Thoracic aorta (tissue), 2 donors: ENCODE measurements around the gene ITPR2. TPM values are rescaled to one million over a fixed set of nuclear protein-coding genes. Genes with fewer than 3 reads are reported as not detected.
"Not testable (repeated sequence)": the region's sequence is repeated elsewhere in the genome, so short reads cannot be mapped to it uniquely, and the experiment has no call there.

Source experiments
- ATAC-seq: fragments of 150-250 bp; one replicate; pipeline ENCODE4 v1.8.0; 2017; ENCODE audit warnings: low read depth; ENCODE audit not compliant: insufficient number of reproducible peaks, low FRiP score
- DNase-seq: peaks from one replicate; pipeline ENCODE4 v3.0.0-alpha.2; 2020; ENCODE audit warnings: low spot score
- H3K27ac ChIP-seq, 2 donors: fragments of 200-600 bp; sonication (generic); 1 replicate in 1 of 2; 2 replicates in 1 of 2; pipeline ENCODE4 v1.5.1; 2016; ENCODE audit warnings: mild to moderate bottlenecking in 2 of 2, moderate library complexity in 2 of 2
- H3K27me3 ChIP-seq: fragments of 200-600 bp; sonication (generic); replicated peaks from 2 replicates; pipeline ENCODE4 v1.6.0; 2016; ENCODE audit warnings: mild to moderate bottlenecking; ENCODE audit not compliant: insufficient read depth
- H3K36me3 ChIP-seq: fragments of 200-600 bp; sonication (generic); one replicate; pipeline ENCODE4 v1.5.1; 2016
- H3K4me1 ChIP-seq, 2 donors: fragments of 200-600 bp; sonication (generic); 1 replicate in 1 of 2; 2 replicates in 1 of 2; pipeline versions ENCODE4 v1.5.1 to v1.6.0; 2016; ENCODE audit warnings: low read depth in 2 of 2, mild to moderate bottlenecking in 1 of 2; ENCODE audit not compliant: control insufficient read depth in 1 of 2
- H3K4me3 ChIP-seq: fragments of 200-600 bp; sonication (generic); 2 replicates; pipeline ENCODE4 v1.5.1; 2016; ENCODE audit warnings: mild to moderate bottlenecking
- H3K9me3 ChIP-seq: fragments of 200-600 bp; sonication (generic); 2 replicates; pipeline ENCODE4 v1.5.1; 2016
- CTCF ChIP-seq: fragments of 200-600 bp; sonication (generic); IDR thresholded peaks from one replicate; pipeline ENCODE4 v1.5.1; 2019; ENCODE audit warnings: antibody characterized with exemption
- total RNA-seq, 2 donors: library from RNA; depleted of rRNA; stranded (reverse); fragments of >200 nt; gene quantifications; one replicate each; pipeline versions ENCODE4 v1.1.0 to v1.2.3, GENCODE V29; 2016

ITPR2 gene
- total RNA-seq, 2 donors from 2014 or later: 28.3 to 86.3 TPM

- ATAC-seq (no peak), DNase-seq (no peak)
- Histone ChIP-seq H3K4me3 (no peak overlapping the region), H3K36me3 (no peaks in the 10 kb centered on the region), H3K27ac (no peak overlapping the region), H3K9me3 (no peaks in the 10 kb centered on the region), H3K4me1 (peaks cover 2 to 5% of the 10 kb centered on the region in 2 donors), H3K27me3 (no peaks in the 10 kb centered on the region)
- no peak for TF ChIP-seq CTCF
Observed at GRCh38 chr12:26867080-26867479, 34.1 kb upstream of the ITPR2 start.

- DNase-seq (no peak), ATAC-seq (no peak)
- no peak for TF ChIP-seq CTCF
- no peaks in the 10 kb centered on the region for H3K4me1 ChIP-seq
- H3K27me3 ChIP-seq: no peaks in the 10 kb centered on the region
- H3K9me3 ChIP-seq: no peaks in the 10 kb centered on the region
- no peak overlapping the region for H3K4me3 ChIP-seq
- no peak overlapping the region for H3K27ac ChIP-seq
- H3K36me3 ChIP-seq: no peaks in the 10 kb centered on the region
Observed at GRCh38 chr12:26863515-26863914, 30.5 kb upstream of the ITPR2 start.

GRCh38 chr12:26862787-26863186 lies 29.8 kb upstream of the ITPR2 start:
- H3K36me3 ChIP-seq, DNase-seq, H3K4me1 ChIP-seq, H3K4me3 ChIP-seq, H3K27me3 ChIP-seq, ATAC-seq, H3K9me3 ChIP-seq, H3K27ac ChIP-seq: not testable (repeated sequence)

- DNase-seq (no peak), ATAC-seq (no peak)
- Histone ChIP-seq H3K4me1 (no peaks in the 10 kb centered on the region), H3K27ac (no peak overlapping the region), H3K36me3 (no peaks in the 10 kb centered on the region), H3K9me3 (no peaks in the 10 kb centered on the region), H3K4me3 (no peak overlapping the region), H3K27me3 (no peaks in the 10 kb centered on the region)
- TF ChIP-seq CTCF: no peak
Observed at GRCh38 chr12:26861690-26862089, 28.7 kb upstream of the ITPR2 start.

- no peak overlapping the region for H3K4me3 ChIP-seq
- H3K27ac ChIP-seq: no peak overlapping the region
- no peaks in the 10 kb centered on the region for H3K9me3 ChIP-seq
- ATAC-seq (no peak), DNase-seq (no peak)
- no peaks in the 10 kb centered on the region for H3K27me3 ChIP-seq
- H3K36me3 ChIP-seq: no peaks in the 10 kb centered on the region
- TF ChIP-seq CTCF: no peak
- no peaks in the 10 kb centered on the region for H3K4me1 ChIP-seq
Observed at GRCh38 chr12:26857465-26858176, 24.6 kb upstream of the ITPR2 start.

GRCh38 chr12:26855337-26855736 lies 22.3 kb upstream of the ITPR2 start:
- DNase-seq (no peak), ATAC-seq (no peak)
- Histone ChIP-seq H3K36me3 (no peaks in the 10 kb centered on the region), H3K9me3 (no peaks in the 10 kb centered on the region), H3K27me3 (no peaks in the 10 kb centered on the region), H3K4me1 (no peaks in the 10 kb centered on the region), H3K27ac (no peak overlapping the region), H3K4me3 (no peak overlapping the region)
- TF ChIP-seq CTCF: no peak
